ENCODE measurements around the gene TIMM23B.
"Not testable (repeated sequence)": the region's sequence is repeated elsewhere in the genome, so short reads cannot be mapped to it uniquely, and the experiment has no call there.

- not testable (repeated sequence) for TF ChIP-seq CTCF, POLR2A, POLR2AphosphoS5, EP300 (IDR thresholded peaks at IDR 0.05)
Observed at GRCh38 chr10:50019279-50019678, 77.4 kb downstream of the TIMM23B start.

Data from gastroesophageal sphincter (tissue), 3 donors.